HepG2 (cell line): ENCODE results near the gene PPP1R27. TPM values are rescaled to one million over a fixed set of nuclear protein-coding genes. Genes with fewer than 3 reads are reported as not detected.

Source experiments
- CREB1 ChIP-seq, 2 experiments: fragments of 450-650 bp in 1 of 2; IDR thresholded peaks; 2 replicates each; pipeline ENCODE4 v1.6.1; 2016 to 2017; ENCODE audit warnings: control low read depth in 1 of 2, mild to moderate bottlenecking in 1 of 2, missing compliant biosample characterization in 1 of 2, missing genetic modification characterization in 1 of 2
- DNMT3B ChIP-seq: conservative IDR thresholded peaks from 2 replicates; pipeline ENCODE4 v1.6.1; 2016; ENCODE audit warnings: missing biosample characterization, control low read depth
- FOXK2 ChIP-seq: fragments of 450-650 bp; IDR thresholded peaks from 2 replicates; pipeline ENCODE4 v1.6.1; 2016
- GMEB1 ChIP-seq: sonication (generic); formaldehyde crosslinking; IDR thresholded peaks from 2 replicates; pipeline ENCODE4 v1.5.1; 2020; ENCODE audit warnings: missing genetic modification reagents, mild to moderate bottlenecking, borderline replicate concordance
- HNF1B ChIP-seq: sonication (generic); formaldehyde crosslinking; IDR thresholded peaks from 2 replicates; pipeline ENCODE4 v1.5.1; 2020; ENCODE audit warnings: mild to moderate bottlenecking, moderate library complexity, missing genetic modification reagents
- IRF2 ChIP-seq: IDR thresholded peaks from 2 replicates; pipeline ENCODE4 v1.6.1; 2018; ENCODE audit warnings: missing genetic modification reagents, missing compliant biosample characterization
- KMT2A ChIP-seq: sonication (generic); formaldehyde crosslinking; IDR thresholded peaks from 2 replicates; pipeline ENCODE4 v1.4.0; 2020; ENCODE audit warnings: missing genetic modification reagents
- REXO4 ChIP-seq: sonication (generic); formaldehyde crosslinking; IDR thresholded peaks from 2 replicates; pipeline ENCODE4 v1.8.0; 2022; ENCODE audit warnings: missing genetic modification reagents, mild to moderate bottlenecking, borderline replicate concordance
- RNF2 ChIP-seq: fragments of 450-650 bp; conservative IDR thresholded peaks from 2 replicates; pipeline ENCODE4 v1.6.1; 2016; ENCODE audit warnings: low read depth
- SAP130 ChIP-seq: IDR thresholded peaks from 2 replicates; pipeline ENCODE4 v1.6.1; 2016; ENCODE audit warnings: low read depth
- TAF1 ChIP-seq: sonication (generic); formaldehyde crosslinking; IDR thresholded peaks from 2 replicates; pipeline ENCODE4 v1.4.0; 2020; ENCODE audit warnings: missing genetic modification reagents
- THAP7 ChIP-seq: sonication (generic); formaldehyde crosslinking; IDR thresholded peaks from 2 replicates; pipeline ENCODE4 v1.8.1; 2023; ENCODE audit warnings: mild to moderate bottlenecking, missing genetic modification reagents
- ZFP82 ChIP-seq: sonication (generic); formaldehyde crosslinking; IDR thresholded peaks from 2 replicates; pipeline ENCODE4 v1.5.1; 2020; ENCODE audit warnings: mild to moderate bottlenecking, missing genetic modification reagents, borderline replicate concordance
- ZNF235 ChIP-seq: sonication (generic); formaldehyde crosslinking; IDR thresholded peaks from 2 replicates; pipeline ENCODE4 v1.8.1; 2023; ENCODE audit warnings: mild to moderate bottlenecking, missing genetic modification reagents, borderline replicate concordance
- ZNF292 ChIP-seq: sonication (generic); formaldehyde crosslinking; IDR thresholded peaks from 2 replicates; pipeline ENCODE4 v1.8.1; 2022; ENCODE audit warnings: mild to moderate bottlenecking, low read depth, missing genetic modification reagents, borderline replicate concordance
- ZNF326 ChIP-seq: sonication (generic); formaldehyde crosslinking; IDR thresholded peaks from 2 replicates; pipeline ENCODE4 v1.4.0; 2020; ENCODE audit warnings: missing genetic modification reagents, borderline replicate concordance
- ZNF343 ChIP-seq: sonication (generic); formaldehyde crosslinking; IDR thresholded peaks from 2 replicates; pipeline ENCODE4 v1.4.0; 2020; ENCODE audit warnings: mild to moderate bottlenecking, missing genetic modification reagents
- ZNF383 ChIP-seq: sonication (generic); formaldehyde crosslinking; IDR thresholded peaks from 2 replicates; pipeline ENCODE4 v1.4.0; 2020; ENCODE audit warnings: missing genetic modification reagents, mild to moderate bottlenecking, borderline replicate concordance
- ZNF550 ChIP-seq: sonication (generic); formaldehyde crosslinking; IDR thresholded peaks from 2 replicates; pipeline ENCODE4 v1.4.0; 2020; ENCODE audit warnings: mild to moderate bottlenecking, missing genetic modification reagents, borderline replicate concordance
- ZNF639 ChIP-seq: conservative IDR thresholded peaks from 2 replicates; pipeline ENCODE4 v1.6.1; 2018; ENCODE audit warnings: missing genetic modification reagents
- ZNF660 ChIP-seq: sonication (generic); formaldehyde crosslinking; IDR thresholded peaks from 2 replicates; pipeline ENCODE4 v1.5.1; 2020; ENCODE audit warnings: mild to moderate bottlenecking, low read depth, missing genetic modification reagents, borderline replicate concordance
- ZZZ3 ChIP-seq: sonication (generic); formaldehyde crosslinking; IDR thresholded peaks from 2 replicates; pipeline ENCODE4 v1.4.0; 2020; ENCODE audit warnings: missing genetic modification reagents, mild to moderate bottlenecking, borderline replicate concordance
- polyA plus RNA-seq, 8 experiments: library from polyadenylated mRNA; depleted of rRNA in 3 of 8; stranded (reverse) in 7 of 8; unstranded in 1 of 8; fragments of >200 nt; fragmentation: Illumina TruSeq in 4 of 8; extraction: Trizol in 4 of 8; gene quantifications; 2 replicates each; pipeline versions ENCODE4 v1.2.1 to v1.2.3, GENCODE V29; 2011 to 2016; ENCODE audit warnings: low read depth in 4 of 8, missing spikeins in 1 of 8, mixed read lengths in 1 of 8; ENCODE audit not compliant: insufficient read depth in 1 of 8
- total RNA-seq, 5 experiments: library from RNA; depleted of rRNA; stranded (reverse); fragments of >200 nt; fragmentation: Illumina TruSeq; extraction: Trizol; gene quantifications; 2 replicates each; pipeline ENCODE4 v1.2.3, GENCODE V29; 2016; ENCODE audit warnings: low read depth in 1 of 5

PPP1R27 gene
- total and polyA plus RNA-seq, 2 of the 13 experiments (the other 11 are each of a cell fraction or from before 2014, with no cell fraction given), result 0.17 to 1.00 TPM

GRCh38 chr17:81831957-81832607 is 2.8 kb downstream of the PPP1R27 start (continued):
- TF ChIP-seq ZNF660 (CRISPR knock-in tag) (0 out of 2 replicates have a peak, but pooled peaks have one; percentile 31), ZNF550 (CRISPR knock-in tag) (0 out of 2 replicates have a peak, but pooled peaks have one; percentile 27), ZNF343 (CRISPR knock-in tag) (no peak), ZFP82 (peak; percentile 68; the same call in 1 of the 2 replicates), IRF2 (no peak), TAF1 (CRISPR knock-in tag) (peak; percentile 36), SAP130 (CRISPR knock-in tag) (peak; percentile 67; the same call in 1 of the 2 replicates), ZZZ3 (CRISPR knock-in tag) (0 out of 2 replicates have a peak, but pooled peaks have one; percentile 30), ZNF292 (CRISPR knock-in tag) (0 out of 2 replicates have a peak, but pooled peaks have one; percentile 17), ZNF383 (no peak), THAP7 (CRISPR knock-in tag) (peak; percentile 60; the same call in 1 of the 2 replicates), CREB1 (IDR thresholded peaks at IDR 0.05) (peak; percentile 30; the same call in 1 of the 2 replicates), CREB1 (CRISPR knock-in tag; IDR thresholded peaks at IDR 0.05) (no peak), HNF1B (0 out of 2 replicates have a peak, but pooled peaks have one; percentile 27), REXO4 (no peak), DNMT3B (CRISPR knock-in tag) (no peak), ZNF639 (CRISPR knock-in tag) (no peak), RNF2 (no peak), KMT2A (CRISPR knock-in tag) (no peak), GMEB1 (CRISPR knock-in tag) (peak; percentile 19; the same call in 1 of the 2 replicates), ZNF326 (CRISPR knock-in tag) (no peak), FOXK2 (0 out of 2 replicates have a peak, but pooled peaks have one; percentile 16), ZNF235 (peak; percentile 74; the same call in 1 of the 2 replicates)
